ENCODE results near the gene POTEJ.
"Not testable (repeated sequence)": the region's sequence is repeated elsewhere in the genome, so short reads cannot be mapped to it uniquely, and the experiment has no call there.

The POTEJ gene

GRCh38 chr2:130598463-130598862 is 12.8 kb upstream of the POTEJ start:
- in situ Hi-C loops (cut with HindIII; ENCODE audit: low pct_unique_long_range_greater_than_20kb, low sequenced_read_pairs), result not testable (repeated sequence)

DNA sequence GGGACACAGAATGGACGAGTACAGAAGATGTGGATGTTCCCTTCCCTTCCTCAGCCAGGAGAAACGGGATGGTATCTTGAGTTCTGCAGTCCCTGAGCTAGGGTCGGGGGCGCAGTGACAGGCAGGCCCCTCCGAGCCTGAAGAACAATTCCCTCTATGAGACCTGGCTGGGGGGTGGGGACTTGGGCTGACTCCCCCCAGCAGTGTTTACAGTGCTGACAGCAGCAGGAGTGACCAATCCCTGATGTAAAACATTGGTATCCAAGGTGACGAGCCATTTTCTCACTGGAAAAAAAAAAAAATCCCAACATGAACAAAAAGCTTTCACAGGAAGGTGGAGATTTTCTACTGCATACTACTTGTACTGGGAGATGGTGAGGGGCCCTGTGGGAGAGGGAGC is 11.8 kb upstream of the POTEJ start, which contains the start of gene CFC1:
Gene CFC1 (minus strand): TSS at position 183 of the 400 bp plus-strand sequence. CDS start 288 bp downstream, outside the sequence.
- DNase-seq (ENCODE audit: low read depth in 1 of 2, low spot score in 1 of 2); in situ Hi-C loops (cut with HindIII; ENCODE audit: low pct_unique_long_range_greater_than_20kb, low sequenced_read_pairs): not testable (repeated sequence)

More at GRCh38 chr2:130598463-130598862, 12.8 kb upstream of the POTEJ start:
- DNase-seq (ENCODE audit: low read depth in 1 of 2, low spot score in 1 of 2), result not testable (repeated sequence)

- DNase-seq (ENCODE audit: low read depth in 1 of 2, low spot score in 1 of 2); in situ Hi-C loops (cut with HindIII; ENCODE audit: low pct_unique_long_range_greater_than_20kb, low sequenced_read_pairs): not testable (repeated sequence)
Observed at GRCh38 chr2:130599926-130600325, 11.3 kb upstream of the POTEJ start.

DNA sequence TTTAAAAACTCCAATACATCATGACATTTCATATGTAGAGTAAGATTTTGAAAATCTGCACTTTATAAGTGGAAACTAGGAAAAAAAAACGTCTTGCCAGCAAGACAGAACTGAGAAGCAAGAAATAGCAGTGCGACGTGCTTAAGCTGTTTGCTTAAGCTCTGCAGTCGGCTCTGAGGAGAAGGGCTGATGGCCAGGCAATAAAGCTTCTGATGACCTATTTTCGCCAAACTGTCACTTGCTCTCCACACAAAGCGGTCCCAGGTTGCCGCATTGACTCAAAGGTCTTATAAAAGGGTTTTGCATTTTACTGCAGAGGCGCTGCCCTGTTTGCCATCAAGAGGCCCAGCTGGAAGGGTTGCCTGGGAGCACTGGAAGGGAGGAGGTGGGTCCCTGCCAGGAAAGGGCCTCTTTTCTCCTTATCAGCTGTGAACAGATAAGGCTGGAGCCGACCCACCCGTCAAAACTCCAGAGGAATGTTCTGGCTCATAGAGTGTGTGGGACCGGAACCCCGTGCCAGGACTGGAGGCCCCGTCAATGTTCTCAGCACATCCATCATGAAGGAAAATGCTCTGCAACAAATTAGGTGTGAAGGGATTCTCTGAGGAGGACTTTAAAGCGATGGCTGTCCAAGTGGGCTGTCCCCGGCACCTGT is 9.5 kb upstream of the POTEJ start:
- in situ Hi-C loops (cut with HindIII; ENCODE audit: low pct_unique_long_range_greater_than_20kb, low sequenced_read_pairs); DNase-seq (ENCODE audit: low read depth in 1 of 2, low spot score in 1 of 2): not testable (repeated sequence)

DNA sequence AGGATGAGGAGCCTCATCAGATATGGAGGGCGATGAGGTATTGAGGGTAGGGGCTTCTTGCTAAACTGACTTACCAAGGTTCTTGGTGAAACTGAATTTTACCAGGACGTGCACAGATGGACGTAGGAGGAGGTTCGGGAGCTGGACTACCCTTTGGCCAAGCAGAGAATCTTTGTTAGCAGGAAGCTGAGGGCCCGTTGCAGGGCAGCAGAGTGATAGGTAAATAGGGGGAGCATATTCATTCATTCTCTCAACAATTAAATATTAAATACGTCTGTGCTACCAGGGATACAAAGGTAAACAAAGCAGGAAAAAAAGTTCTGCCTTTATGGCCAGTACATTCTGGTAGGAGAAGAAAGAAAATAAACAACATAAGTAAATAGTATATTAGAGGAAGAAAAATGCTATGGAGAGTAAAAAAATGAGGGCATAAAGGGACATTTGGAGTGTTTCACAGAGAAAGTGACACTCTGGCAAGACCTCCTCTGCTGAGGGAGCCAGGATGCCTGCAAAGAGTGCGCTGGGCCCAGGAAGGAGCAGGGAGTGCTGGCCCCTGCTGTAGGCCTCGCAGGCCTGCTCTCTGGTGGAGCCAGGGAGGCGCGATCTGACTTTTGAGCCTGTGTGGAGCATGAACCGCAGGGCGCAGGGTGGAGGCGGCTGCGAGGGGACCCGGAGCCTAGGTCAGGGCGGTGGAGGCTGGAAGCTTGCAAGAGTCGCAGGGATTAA is 2.8 kb upstream of the POTEJ start:
- DNase-seq (ENCODE audit: low read depth in 1 of 2, low spot score in 1 of 2); in situ Hi-C loops (cut with HindIII; ENCODE audit: low pct_unique_long_range_greater_than_20kb, low sequenced_read_pairs): not testable (repeated sequence)

DNA sequence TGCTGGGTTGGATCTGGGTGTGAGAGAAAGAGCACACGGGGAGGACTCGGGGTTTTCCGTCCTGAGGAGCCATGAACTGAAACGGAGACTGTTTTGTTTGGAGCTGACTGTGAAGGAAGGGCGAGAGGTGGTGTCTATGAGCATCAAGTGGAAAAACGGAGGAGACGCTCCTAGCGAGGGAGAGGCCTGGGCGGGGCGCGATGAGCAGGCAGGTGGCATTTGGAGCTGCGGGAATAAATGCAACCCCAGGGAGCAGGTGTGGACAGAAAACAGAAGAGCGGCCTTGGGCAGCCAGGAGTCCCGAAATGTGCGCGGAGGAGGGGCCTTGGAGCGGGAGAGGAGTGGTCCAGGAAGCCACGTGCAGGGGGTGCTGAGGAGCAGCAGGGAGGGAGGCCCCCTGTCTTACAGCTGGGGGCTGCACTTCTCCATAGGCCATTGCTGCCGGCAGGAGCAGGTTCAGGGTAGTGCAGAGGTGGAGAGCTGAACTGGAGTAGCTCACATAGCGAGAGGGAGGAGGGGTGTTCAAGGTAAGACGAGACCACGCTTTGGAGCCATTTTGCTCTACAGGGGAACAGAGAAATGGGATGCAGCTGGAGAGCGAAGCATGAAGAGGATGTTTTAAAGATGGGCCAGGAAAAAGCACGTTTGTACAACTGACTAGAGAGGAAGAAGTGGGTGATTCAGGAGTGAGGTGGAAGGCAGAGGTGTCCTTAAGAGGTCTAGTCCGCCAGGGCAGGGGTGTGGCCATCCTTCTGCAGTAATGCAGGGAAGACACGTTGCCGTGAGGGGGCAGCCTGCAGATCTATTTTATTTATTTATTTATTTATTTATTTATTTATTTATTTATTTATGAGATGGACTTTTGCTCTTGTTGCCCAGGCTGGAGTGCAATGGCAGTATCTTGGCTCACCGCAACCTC is 2.0 kb upstream of the POTEJ start:
- in situ Hi-C loops (cut with HindIII; ENCODE audit: low pct_unique_long_range_greater_than_20kb, low sequenced_read_pairs); DNase-seq (ENCODE audit: low read depth in 1 of 2, low spot score in 1 of 2): not testable (repeated sequence)

GRCh38 chr2:130610486-130610885 is 754 bp upstream of the POTEJ start:
- DNase-seq (ENCODE audit: low read depth in 1 of 2, low spot score in 1 of 2); in situ Hi-C loops (cut with HindIII; ENCODE audit: low pct_unique_long_range_greater_than_20kb, low sequenced_read_pairs): not testable (repeated sequence)

DNA sequence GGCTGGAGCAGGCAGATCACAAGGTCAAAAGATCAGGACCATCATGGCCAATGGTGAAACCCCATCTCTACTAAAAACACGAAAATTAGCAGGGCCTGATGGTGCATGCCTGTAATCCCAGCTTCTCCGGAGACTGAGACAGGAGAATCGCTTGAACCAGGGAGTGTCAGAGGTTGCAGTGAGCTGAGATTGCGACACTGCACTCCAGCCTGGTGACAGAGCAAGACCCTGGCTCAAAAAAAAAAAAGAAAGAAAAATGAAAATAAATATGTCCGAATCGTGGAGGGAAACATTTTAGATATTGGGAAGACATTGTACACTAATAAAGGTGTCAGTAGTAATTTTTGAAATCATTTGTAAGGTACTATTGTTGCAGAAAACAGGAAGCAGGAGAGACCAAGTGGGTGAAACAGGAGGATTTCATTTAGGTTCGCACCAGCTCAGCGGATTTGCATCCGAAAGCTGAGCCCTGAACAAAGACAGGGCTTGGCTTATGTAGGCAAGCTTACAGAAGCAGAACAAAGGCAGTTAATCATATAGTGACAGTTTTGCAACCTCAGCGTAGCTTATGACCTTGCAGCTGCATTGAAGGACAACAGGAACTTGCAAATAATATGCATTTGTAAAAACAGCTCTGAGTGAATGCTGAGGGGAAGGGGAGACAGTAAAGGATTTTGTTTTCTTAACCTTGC is 17.7 kb downstream of the POTEJ start:
- DNase-seq (ENCODE audit: low read depth in 1 of 2, low spot score in 1 of 2); in situ Hi-C loops (cut with HindIII; ENCODE audit: low pct_unique_long_range_greater_than_20kb, low sequenced_read_pairs): not testable (repeated sequence)

DNA sequence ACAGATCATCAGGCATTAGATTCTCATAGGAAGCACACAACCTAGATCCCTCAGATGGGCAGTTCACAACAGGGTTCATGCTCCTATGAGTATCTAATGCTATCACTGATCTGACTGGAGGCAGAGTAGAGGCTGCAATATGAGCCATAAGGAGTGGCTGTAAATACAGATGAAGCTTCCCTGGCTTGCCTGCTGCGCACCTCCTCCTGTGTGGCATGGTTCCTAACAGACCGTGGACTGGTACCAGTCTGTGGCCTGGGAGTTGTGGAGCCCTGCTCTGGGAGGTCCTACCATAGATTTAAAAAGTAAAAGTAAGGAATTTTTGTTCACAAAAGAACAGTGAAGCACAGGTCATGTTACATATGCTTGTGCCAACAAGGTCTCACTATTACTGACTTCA is 27.7 kb downstream of the POTEJ start:
- in situ Hi-C loops (cut with HindIII; ENCODE audit: low pct_unique_long_range_greater_than_20kb, low sequenced_read_pairs); DNase-seq (ENCODE audit: low read depth in 1 of 2, low spot score in 1 of 2): not testable (repeated sequence)

DNA sequence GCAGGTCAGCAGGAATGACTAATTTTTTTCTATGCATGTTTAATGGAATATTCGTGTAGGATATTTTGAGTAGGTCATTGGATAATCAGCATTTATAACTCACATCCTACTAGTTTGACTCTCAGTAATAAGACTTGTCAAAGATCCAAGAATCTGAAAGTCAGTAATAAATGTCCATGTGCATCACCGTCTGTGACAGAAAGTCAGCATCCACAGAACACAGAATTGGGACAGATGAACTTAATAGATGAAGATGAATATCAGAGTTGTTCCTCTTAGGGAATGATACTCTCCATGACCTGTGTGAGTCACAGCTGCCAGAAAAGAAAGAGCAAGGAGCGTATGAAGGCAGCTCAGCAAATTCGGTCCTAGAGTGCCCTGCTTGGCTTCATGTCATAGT is 30.4 kb downstream of the POTEJ start:
- in situ Hi-C loops (cut with HindIII; ENCODE audit: low pct_unique_long_range_greater_than_20kb, low sequenced_read_pairs); DNase-seq (ENCODE audit: low read depth in 1 of 2, low spot score in 1 of 2): not testable (repeated sequence)

- DNase-seq (ENCODE audit: low read depth in 1 of 2, low spot score in 1 of 2); in situ Hi-C loops (cut with HindIII; ENCODE audit: low pct_unique_long_range_greater_than_20kb, low sequenced_read_pairs): not testable (repeated sequence)
Observed at GRCh38 chr2:130649285-130649684, 38.0 kb downstream of the POTEJ start.

GRCh38 chr2:130664506-130664905 is 53.3 kb downstream of the POTEJ start:
- DNase-seq (ENCODE audit: low read depth in 1 of 2, low spot score in 1 of 2); in situ Hi-C loops (cut with HindIII; ENCODE audit: low pct_unique_long_range_greater_than_20kb, low sequenced_read_pairs): not testable (repeated sequence)

DNA sequence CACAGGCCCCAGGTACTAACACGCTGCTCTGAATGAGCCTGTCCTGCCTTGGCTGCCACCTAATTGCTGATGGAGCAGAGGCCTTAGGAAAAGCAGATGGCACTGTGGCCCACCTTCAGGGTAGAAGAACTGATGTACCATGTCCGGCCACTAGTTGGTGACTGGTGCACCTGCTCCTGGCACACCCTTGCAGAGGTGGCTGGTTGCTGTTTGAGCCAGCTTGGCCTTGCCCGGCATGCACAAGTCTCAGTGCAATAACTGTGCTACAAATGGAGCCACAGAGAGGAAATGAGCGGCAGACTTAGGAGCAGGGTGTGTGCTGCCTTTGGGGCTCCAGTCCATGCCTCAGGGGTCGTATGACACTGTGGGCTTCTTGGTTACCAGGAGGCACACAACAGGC is 54.4 kb downstream of the POTEJ start:
- DNase-seq (ENCODE audit: low read depth in 1 of 2, low spot score in 1 of 2); in situ Hi-C loops (cut with HindIII; ENCODE audit: low pct_unique_long_range_greater_than_20kb, low sequenced_read_pairs): not testable (repeated sequence)

DNA sequence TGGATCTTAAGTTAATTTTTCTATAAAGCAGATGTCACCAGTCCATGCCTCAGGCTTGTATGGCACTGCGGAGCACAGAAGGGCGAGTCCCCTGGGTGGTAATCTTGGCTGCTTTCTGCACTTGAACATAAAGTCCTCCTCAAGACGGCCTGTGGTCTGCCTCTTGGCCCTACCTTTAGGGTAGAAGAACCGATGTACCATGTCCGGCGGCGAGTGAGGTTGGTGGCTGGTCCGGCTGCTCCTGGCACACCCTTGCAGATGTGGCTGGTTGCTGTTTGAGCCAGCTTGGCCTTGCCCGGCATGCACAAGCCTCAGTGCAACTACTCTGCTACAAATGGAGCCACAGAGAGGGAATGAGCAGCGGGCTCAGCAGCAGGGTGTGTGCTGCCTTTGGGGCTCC is 56.3 kb downstream of the POTEJ start:
- DNase-seq (ENCODE audit: low read depth in 1 of 2, low spot score in 1 of 2); in situ Hi-C loops (cut with HindIII; ENCODE audit: low pct_unique_long_range_greater_than_20kb, low sequenced_read_pairs): not testable (repeated sequence)

DNA sequence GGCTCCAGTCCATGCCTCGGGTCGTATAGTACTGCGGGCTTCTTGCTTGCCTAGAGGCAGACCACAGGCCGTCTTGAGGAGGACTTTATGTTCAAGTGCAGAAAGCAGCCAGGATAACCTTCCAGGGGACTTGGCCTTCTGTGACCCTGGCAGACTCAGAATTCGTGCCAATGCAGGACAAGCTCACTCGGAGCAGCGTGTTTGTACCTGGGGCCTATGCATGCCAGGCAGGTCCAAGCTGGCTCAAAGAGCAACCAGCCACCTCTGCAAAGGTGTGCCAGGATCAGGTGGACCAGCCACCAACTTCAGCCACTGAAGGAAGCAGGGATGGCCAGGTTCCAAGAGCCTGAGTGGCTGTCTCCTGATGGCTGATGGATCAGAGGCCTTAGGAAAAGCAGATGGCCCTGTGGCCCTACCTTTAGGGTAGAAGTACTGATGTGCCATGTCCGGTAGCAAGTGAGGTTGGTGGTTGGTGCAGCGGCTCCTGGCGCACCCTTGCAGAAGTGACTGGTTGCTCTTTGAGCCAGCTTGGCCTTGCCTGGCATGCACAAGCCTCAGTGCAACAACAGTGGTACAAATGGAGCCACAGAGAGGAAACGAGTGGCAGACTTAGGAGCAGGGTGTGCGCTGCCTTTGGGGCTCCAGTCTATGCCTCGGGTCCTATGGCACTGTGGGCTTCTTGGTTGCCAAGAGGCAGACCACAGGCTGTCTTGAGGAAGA is 58.9 kb downstream of the POTEJ start:
- in situ Hi-C loops (cut with HindIII; ENCODE audit: low pct_unique_long_range_greater_than_20kb, low sequenced_read_pairs); DNase-seq (ENCODE audit: low read depth in 1 of 2, low spot score in 1 of 2): not testable (repeated sequence)

GRCh38 chr2:130692041-130692770 is 81.0 kb downstream of the POTEJ start:
- DNase-seq (ENCODE audit: low read depth in 1 of 2, low spot score in 1 of 2); in situ Hi-C loops (cut with HindIII; ENCODE audit: low pct_unique_long_range_greater_than_20kb, low sequenced_read_pairs): not testable (repeated sequence)
